ENCODE results near the gene ZSCAN10. TPM values are rescaled to one million over a fixed set of nuclear protein-coding genes. Genes with fewer than 3 reads are reported as not detected.
A peak's percentile ranks its signal among the peaks of the same experiment; 100 is the strongest.

ZSCAN10 gene
- total and polyA plus RNA-seq, 2 of the 13 experiments (the other 11 are each of a cell fraction or from before 2014, with no cell fraction given) = not detected

DNA sequence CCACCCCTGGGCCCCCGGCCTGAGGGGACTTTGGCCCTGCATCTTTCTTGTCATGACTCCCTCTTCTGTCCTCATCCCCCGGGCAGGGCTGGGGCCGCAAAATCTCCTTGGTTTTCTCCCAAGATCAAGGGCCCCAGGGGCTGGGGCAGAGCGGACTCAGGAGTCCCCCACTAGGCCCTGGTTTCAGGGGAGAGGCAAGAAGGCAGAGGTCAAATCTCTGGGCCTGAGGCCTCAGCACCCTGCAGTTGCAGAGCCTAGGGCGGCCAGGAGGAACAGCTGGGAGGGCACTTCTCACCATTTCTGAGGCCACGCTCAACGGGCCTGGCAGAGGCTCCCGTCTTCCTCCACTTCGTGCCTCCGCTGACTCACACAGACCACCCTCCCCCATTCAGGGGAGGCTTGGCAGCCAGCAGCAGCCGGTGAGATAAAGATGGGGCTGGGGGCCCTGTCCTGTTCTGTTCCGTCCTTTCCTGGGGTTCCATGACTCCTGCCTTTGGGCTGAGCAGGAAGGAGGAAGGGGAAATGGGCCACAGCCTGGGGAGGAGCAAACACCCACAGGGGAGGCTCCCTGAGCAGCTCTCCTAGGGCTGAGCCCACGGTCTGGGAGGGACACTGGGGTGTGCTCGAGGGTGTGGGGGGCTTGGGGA, 12.4 kb downstream of the ZSCAN10 start (continued):
- TF ChIP-seq ATF2 (CRISPR knock-in tag; IDR thresholded peaks at IDR 0.05) (no peak), U2AF1 (optimal IDR thresholded peaks at IDR 0.05; ENCODE audit: low read depth, low read length) (no peak), ARNT2 (CRISPR knock-in tag; IDR thresholded peaks at IDR 0.05; ENCODE audit: low read depth) (no peak), HNRNPLL (IDR thresholded peaks at IDR 0.05; ENCODE audit: low read depth, low read length, poor library complexity, severe bottlenecking) (no peak), SRSF1 (optimal IDR thresholded peaks at IDR 0.05; ENCODE audit: low read depth, low read length) (peak; percentile 89), ZNF33A (CRISPR knock-in tag; IDR thresholded peaks at IDR 0.05; ENCODE audit: borderline replicate concordance) (no peak), HOXA9 (CRISPR knock-in tag; IDR thresholded peaks at IDR 0.05; ENCODE audit: borderline replicate concordance) (no peak), SOX6 (IDR thresholded peaks at IDR 0.05) (no peak), SOX6 (CRISPR knock-in tag; IDR thresholded peaks at IDR 0.05) (no peak; the same call in 1 of the 2 replicates), KAT8 (CRISPR knock-in tag; IDR thresholded peaks at IDR 0.05) (peak; percentile 42; the same call in 1 of the 2 replicates), NFE2L1 (CRISPR knock-in tag; IDR thresholded peaks at IDR 0.05; ENCODE audit: borderline replicate concordance) (no peak), FOXK2 (IDR thresholded peaks at IDR 0.05) (no peak), SMAD3 (CRISPR knock-in tag; IDR thresholded peaks at IDR 0.05) (0 out of 2 replicates have a peak, but pooled peaks have one; percentile 28), ATRX (CRISPR knock-in tag; IDR thresholded peaks at IDR 0.05; ENCODE audit: borderline replicate concordance) (no peak), REL (CRISPR knock-in tag; conservative IDR thresholded peaks at IDR 0.05) (no peak), MYPOP (CRISPR knock-in tag; IDR thresholded peaks at IDR 0.05) (no peak), RFXAP (CRISPR knock-in tag; IDR thresholded peaks at IDR 0.05; ENCODE audit: borderline replicate concordance) (no peak), NFIB (CRISPR knock-in tag; IDR thresholded peaks at IDR 0.05; ENCODE audit: borderline replicate concordance) (no peak), ZNF678 (CRISPR knock-in tag; IDR thresholded peaks at IDR 0.05) (no peak), RARG (CRISPR knock-in tag; IDR thresholded peaks at IDR 0.05; ENCODE audit: low read depth) (peak; percentile 67; the same call in 1 of the 2 replicates), KDM6A (CRISPR knock-in tag; IDR thresholded peaks at IDR 0.05; ENCODE audit: low read depth) (peak; percentile 90), FOXC1 (CRISPR knock-in tag; IDR thresholded peaks at IDR 0.05; ENCODE audit: borderline replicate concordance) (no peak; the same call in 1 of the 2 replicates), ZNF333 (CRISPR knock-in tag; IDR thresholded peaks at IDR 0.05; ENCODE audit: borderline replicate concordance) (no peak), NFRKB (IDR thresholded peaks at IDR 0.05) (no peak), RARA (CRISPR knock-in tag; IDR thresholded peaks at IDR 0.05) (0 out of 2 replicates have a peak, but pooled peaks have one; percentile 9), ZBTB20 (CRISPR knock-in tag; IDR thresholded peaks at IDR 0.05; ENCODE audit: borderline replicate concordance, low read depth) (peak; percentile 28; the same call in 1 of the 2 replicates), ZFP90 (CRISPR knock-in tag; IDR thresholded peaks at IDR 0.05; ENCODE audit: borderline replicate concordance) (no peak), MEF2D (CRISPR knock-in tag; IDR thresholded peaks at IDR 0.05) (no peak)
- TF ChIP-seq, protein P1, sequence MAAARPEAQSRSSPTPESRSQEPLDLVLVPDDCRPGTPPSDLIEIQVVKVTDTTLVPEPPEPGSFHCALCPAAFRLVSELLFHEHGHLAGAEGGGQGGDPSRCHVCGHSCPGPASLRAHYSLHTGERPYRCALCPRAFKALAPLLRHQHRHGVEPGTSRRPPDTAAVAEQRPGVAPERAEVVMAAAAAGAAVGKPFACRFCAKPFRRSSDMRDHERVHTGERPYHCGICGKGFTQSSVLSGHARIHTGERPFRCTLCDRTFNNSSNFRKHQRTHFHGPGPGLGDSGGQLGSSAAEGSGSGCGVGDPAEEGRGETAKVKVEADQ (CRISPR knock-in tag; IDR thresholded peaks at IDR 0.05; ENCODE audit: borderline replicate concordance) = no peak
